HEK293 (cell line): ENCODE measurements around the gene CLVS2.

ENCODE experiments used
- CTCF ChIP-seq: fragments of 450-650 bp; formaldehyde crosslinking; IDR thresholded peaks from 2 replicates; pipeline ENCODE4 v1.5.1; 2016; ENCODE audit warnings: missing biosample characterization, missing genetic modification characterization
- GLIS1 ChIP-seq: fragments of 450-650 bp; formaldehyde crosslinking; IDR thresholded peaks from 2 replicates; pipeline ENCODE4 v1.5.1; 2016; ENCODE audit warnings: missing biosample characterization, missing genetic modification characterization
- KLF16 ChIP-seq: fragments of 450-650 bp; formaldehyde crosslinking; IDR thresholded peaks from 2 replicates; pipeline ENCODE4 v1.5.1; 2017; ENCODE audit warnings: missing biosample characterization, missing genetic modification characterization
- YY1 ChIP-seq: fragments of 450-650 bp; formaldehyde crosslinking; IDR thresholded peaks from 2 replicates; pipeline ENCODE4 v1.5.1; 2018; ENCODE audit warnings: missing biosample characterization, missing genetic modification characterization
- ZNF121 ChIP-seq: fragments of 450-650 bp; formaldehyde crosslinking; IDR thresholded peaks from 2 replicates; pipeline ENCODE4 v1.5.1; 2016; ENCODE audit warnings: missing biosample characterization, missing genetic modification characterization
- ZNF791 ChIP-seq: fragments of 450-650 bp; formaldehyde crosslinking; IDR thresholded peaks from 2 replicates; pipeline ENCODE4 v1.5.1; 2016; ENCODE audit warnings: missing biosample characterization, missing genetic modification characterization

- TF ChIP-seq CTCF (tag by site-specific recombination) (no peak), KLF16 (tag by site-specific recombination) (no peak), ZNF121 (tag by site-specific recombination) (no peak), YY1 (tag by site-specific recombination) (no peak), GLIS1 (no peak), ZNF791 (tag by site-specific recombination) (no peak)
Measured at GRCh38 chr6:122977180-122977579, 18.9 kb upstream of the CLVS2 start.
